Measurements from ENCODE around the gene CSPG4. TPM values are rescaled to one million over a fixed set of nuclear protein-coding genes. Genes with fewer than 3 reads are reported as not detected.
A peak's percentile ranks its signal among the peaks of the same experiment; 100 is the strongest.

Gene CSPG4
- total and polyA plus RNA-seq, 2 donors (not counting 1 experiment from before 2014, with no cell fraction given) = 0.03 to 0.15 TPM

- Histone ChIP-seq H3K4me3 (ENCODE audit: control extremely low read depth in 1 of 5, extremely low read depth in 1 of 5, insufficient read depth in 1 of 5, low read depth in 2 of 5, low read length in 4 of 5) (peak within 1 kb of the TSS; percentile 72 to 91 (median 84)), H3K27ac (ENCODE audit: low read length in 2 of 2) (peak within 1 kb of the TSS; percentile 78 to 81), H3K79me2 (ENCODE audit: control insufficient read depth, insufficient read depth, low read length) (peaks cover 40% of the 10 kb centered on the region), H2AFZ (ENCODE audit: insufficient read depth, low read depth, low read length, poor library complexity, severe bottlenecking) (peak within 1 kb of the TSS; percentile 91), H3K27me3 (replicated peaks in 1 of 4; ENCODE audit: control extremely low read depth in 1 of 4, control insufficient read depth in 3 of 4, insufficient read depth in 4 of 4, low read length in 3 of 4) (peaks cover 0 to 4% (median 0%) of the 10 kb centered on the region in 4 experiments), H3K9me3 (ENCODE audit: control extremely low read depth in 1 of 3, control insufficient read depth in 2 of 3, insufficient read depth in 1 of 3, low read length in 2 of 3) (no peaks in the 10 kb centered on the region), H3K4me1 (ENCODE audit: control insufficient read depth in 2 of 2, insufficient read depth in 2 of 2, low read length in 2 of 2) (peaks cover 29 to 36% of the 10 kb centered on the region in 2 donors), H3K9ac (ENCODE audit: low read length) (peak within 1 kb of the TSS; percentile 95), H3K4me2 (replicated peaks; ENCODE audit: low read depth, low read length, poor library complexity, severe bottlenecking) (peak within 1 kb of the TSS; percentile 97), H4K20me1 (ENCODE audit: control insufficient read depth, insufficient read depth, low read length, poor library complexity, severe bottlenecking) (peaks cover 25% of the 10 kb centered on the region), H3K36me3 (replicated peaks in 1 of 2; ENCODE audit: control extremely low read depth in 1 of 2, control insufficient read depth in 1 of 2, extremely low read depth in 1 of 2, insufficient read depth in 2 of 2, low read length in 1 of 2) (peaks cover 0 to 10% of the 10 kb centered on the region in 2 experiments)
- DNase-seq = peak; percentile 96
- ChIA-PET POLR2A (interaction anchor here (0.8 to 4.5 kb wide), 10 partner anchors 9 to 597 kb away, joined by 3 to 38 read pairs (median 6); partner anchors contain the start of genes MAN2C1, PTPN9, SIN3A and SNUPN), CTCF (interaction anchor here (0.8 to 3.8 kb wide), 8 partner anchors 10 to 597 kb away, joined by 3 to 29 read pairs (median 5); partner anchors contain the start of genes MAN2C1, PTPN9 and SNUPN)
- intact Hi-C loops (cut with micrococcal nuclease) = loop anchor here (1.0 to 10.0 kb wide), 9 partner anchors 15 to 1645 kb away; partner anchors contain the start of genes ARID3B, MAN2C1, PML and PPCDC
- H3K4me3 Mint-ChIP-seq = peak within 1 kb of the TSS; percentile 95
- ATAC-seq (ENCODE audit: low read depth) = peak; percentile 93
- H3K4me1 Mint-ChIP-seq = peaks cover 40% of the 10 kb centered on the region
- TF ChIP-seq CTCF (IDR thresholded peaks at IDR 0.05) = no peak
- no peak for TF ChIP-seq EZH2 (IDR thresholded peaks at IDR 0.05; ENCODE audit: borderline replicate concordance, insufficient read depth, low read depth, low read length, poor library complexity, severe bottlenecking)
- H3K27me3 Mint-ChIP-seq = no peaks in the 10 kb centered on the region
- under 1% methylated on average over 75 of the region's 83 CpGs for WGBS (ENCODE audit: insufficient coverage)
- no peaks in the 10 kb centered on the region for H3K9me3 Mint-ChIP-seq (ENCODE audit: insufficient read depth)
- peak within 1 kb of the TSS; percentile 96 for H3K27ac Mint-ChIP-seq
These were observed 72.8 kb downstream of the CSPG4 start, which contains the start of gene IMP3 for GRCh38 chr15:75639709-75640482. IMP3 (minus strand) TSS chr15:75640224; CDS start chr15:75640168, 56 bp downstream.
